Measurements from ENCODE around the gene DNAJC5G. TPM values are rescaled to one million over a fixed set of nuclear protein-coding genes. Genes with fewer than 3 reads are reported as not detected.
A peak's percentile ranks its signal among the peaks of the same experiment; 100 is the strongest.

DNAJC5G gene
- total RNA-seq, 4 donors from 2014 or later, result not detected

DNA sequence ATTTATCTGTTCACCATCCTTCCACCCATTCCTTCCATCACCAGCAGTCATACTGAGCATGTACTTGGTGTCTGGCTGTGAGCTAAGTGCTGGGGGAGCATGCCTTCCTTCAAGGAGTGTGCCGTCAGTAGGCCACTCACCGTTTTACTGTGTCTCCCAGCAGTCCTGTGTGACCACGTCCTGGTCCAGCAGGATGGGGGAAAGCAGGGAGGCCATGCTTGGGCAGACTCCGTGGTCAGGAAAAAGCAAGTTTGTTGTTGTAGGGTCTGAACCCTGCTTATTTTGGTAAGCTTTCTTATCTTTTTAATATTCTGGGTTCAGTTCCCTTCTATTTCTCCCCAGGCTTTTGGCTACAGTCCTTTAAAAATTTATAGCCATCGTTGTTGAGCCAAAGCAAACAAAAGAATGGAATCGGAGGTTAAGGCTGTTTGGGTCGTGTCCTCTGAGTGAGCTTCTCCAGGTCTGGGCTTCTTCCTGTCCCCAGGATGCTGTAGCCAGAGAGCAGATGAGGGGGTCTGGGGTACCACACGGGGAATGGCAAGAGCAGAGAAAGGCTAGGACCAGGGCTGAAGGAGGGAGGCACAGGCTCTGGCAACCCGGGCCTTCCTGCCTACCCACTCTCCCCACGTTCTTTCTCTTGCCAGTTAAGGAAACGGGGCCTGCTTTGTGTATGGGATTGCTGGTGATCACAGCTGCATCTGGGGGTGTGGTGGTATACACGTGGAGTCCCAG is 25.9 kb upstream of the DNAJC5G start:
- H3K27me3 ChIP-seq, result peaks cover 35% of the 10 kb centered on the region
- in situ Hi-C loops (cut with MboI; ENCODE audit: low pct_ligation_motif_present in 1 of 4, low pct_unique_long_range_greater_than_20kb in 1 of 4, low sequenced_read_pairs in 3 of 4) (no loop called here), intact Hi-C loops (cut with DNase I; ENCODE audit: low total_unique reads) (no loop called here)
- H3K9me3 ChIP-seq, result no peaks in the 10 kb centered on the region
- 37 to 44% methylated on average over 3 to 12 of the region's 12 CpGs for WGBS, 2 donors (ENCODE audit: low coverage in 1 of 2)
- H3K4me3 ChIP-seq, result no peak overlapping the region
- H3K4me1 ChIP-seq, result peaks cover 0 to 9% (median 2%) of the 10 kb centered on the region in 4 donors
- H3K36me3 ChIP-seq, result no peaks in the 10 kb centered on the region
- no peak for TF ChIP-seq EP300 (IDR thresholded peaks at IDR 0.05; ENCODE audit: low read depth)
- no peak for TF ChIP-seq POLR2AphosphoS5 (IDR thresholded peaks at IDR 0.05)
- no peak for TF ChIP-seq POLR2A (IDR thresholded peaks at IDR 0.05)
- TF ChIP-seq, protein P1, sequence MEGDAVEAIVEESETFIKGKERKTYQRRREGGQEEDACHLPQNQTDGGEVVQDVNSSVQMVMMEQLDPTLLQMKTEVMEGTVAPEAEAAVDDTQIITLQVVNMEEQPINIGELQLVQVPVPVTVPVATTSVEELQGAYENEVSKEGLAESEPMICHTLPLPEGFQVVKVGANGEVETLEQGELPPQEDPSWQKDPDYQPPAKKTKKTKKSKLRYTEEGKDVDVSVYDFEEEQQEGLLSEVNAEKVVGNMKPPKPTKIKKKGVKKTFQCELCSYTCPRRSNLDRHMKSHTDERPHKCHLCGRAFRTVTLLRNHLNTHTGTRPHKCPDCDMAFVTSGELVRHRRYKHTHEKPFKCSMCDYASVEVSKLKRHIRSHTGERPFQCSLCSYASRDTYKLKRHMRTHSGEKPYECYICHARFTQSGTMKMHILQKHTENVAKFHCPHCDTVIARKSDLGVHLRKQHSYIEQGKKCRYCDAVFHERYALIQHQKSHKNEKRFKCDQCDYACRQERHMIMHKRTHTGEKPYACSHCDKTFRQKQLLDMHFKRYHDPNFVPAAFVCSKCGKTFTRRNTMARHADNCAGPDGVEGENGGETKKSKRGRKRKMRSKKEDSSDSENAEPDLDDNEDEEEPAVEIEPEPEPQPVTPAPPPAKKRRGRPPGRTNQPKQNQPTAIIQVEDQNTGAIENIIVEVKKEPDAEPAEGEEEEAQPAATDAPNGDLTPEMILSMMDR (IDR thresholded peaks at IDR 0.05), result no peak
- no peak for DNase-seq
- no peak overlapping the region for H3K27ac ChIP-seq

DNA sequence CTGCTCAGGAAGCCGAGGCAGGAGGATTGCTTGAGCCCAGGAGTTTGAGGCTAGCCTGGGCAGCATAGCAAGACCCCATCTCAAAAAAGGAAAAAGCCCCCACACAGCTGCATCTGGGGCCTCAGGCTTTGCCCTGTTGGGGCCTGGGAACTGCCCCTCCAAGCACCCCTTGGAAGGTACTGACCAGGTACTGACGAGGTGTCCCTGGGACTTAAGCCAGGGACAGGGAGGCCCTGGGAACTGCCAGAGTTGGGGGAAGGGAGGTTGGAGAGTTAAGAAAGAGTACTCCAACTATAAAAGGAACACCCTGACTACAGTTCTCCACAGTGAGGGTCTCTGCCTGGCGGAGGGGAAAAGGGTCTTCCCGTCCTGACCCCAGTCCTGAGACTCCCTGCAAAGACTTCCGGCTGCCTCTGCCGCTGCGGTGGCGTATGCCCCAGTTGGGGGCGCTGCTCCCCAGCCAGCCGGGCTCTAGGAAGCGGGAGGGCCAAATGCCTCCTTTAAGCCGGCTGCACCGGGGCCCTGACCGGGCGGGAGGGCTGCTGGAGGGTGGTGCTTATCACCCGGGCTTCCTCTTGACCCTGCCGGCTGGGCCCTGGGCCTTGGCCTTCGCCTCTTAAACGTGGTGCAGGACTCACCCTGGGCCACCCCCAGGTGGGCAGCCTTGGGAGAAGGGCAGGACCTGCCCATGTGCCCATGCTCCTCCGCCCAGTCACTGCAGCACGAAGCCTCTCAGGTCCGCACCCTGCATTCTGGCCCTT is 25.2 kb upstream of the DNAJC5G start:
- Histone ChIP-seq H3K27ac (no peak overlapping the region), H3K27me3 (peaks cover 40% of the 10 kb centered on the region), H3K4me3 (no peak overlapping the region), H3K4me1 (peaks cover 0 to 9% (median 2%) of the 10 kb centered on the region in 4 donors), H3K36me3 (no peaks in the 10 kb centered on the region), H3K9me3 (no peaks in the 10 kb centered on the region)
- DNase-seq, result peak; percentile 58
- WGBS, 2 donors (ENCODE audit: low coverage in 1 of 2), result 22% methylated on average over 14 of the region's 22 CpGs; no CpG with 5 or more reads in 1 of the 2 donors
- in situ Hi-C loops (cut with MboI; ENCODE audit: low pct_ligation_motif_present in 1 of 4, low pct_unique_long_range_greater_than_20kb in 1 of 4, low sequenced_read_pairs in 3 of 4), result no loop called here
- intact Hi-C loops (cut with DNase I; ENCODE audit: low total_unique reads), result no loop called here
- TF ChIP-seq, protein P1 (IDR thresholded peaks at IDR 0.05), result peak; percentile 33 to 53 (median 49)
- TF ChIP-seq POLR2A (IDR thresholded peaks at IDR 0.05), result no peak

DNA sequence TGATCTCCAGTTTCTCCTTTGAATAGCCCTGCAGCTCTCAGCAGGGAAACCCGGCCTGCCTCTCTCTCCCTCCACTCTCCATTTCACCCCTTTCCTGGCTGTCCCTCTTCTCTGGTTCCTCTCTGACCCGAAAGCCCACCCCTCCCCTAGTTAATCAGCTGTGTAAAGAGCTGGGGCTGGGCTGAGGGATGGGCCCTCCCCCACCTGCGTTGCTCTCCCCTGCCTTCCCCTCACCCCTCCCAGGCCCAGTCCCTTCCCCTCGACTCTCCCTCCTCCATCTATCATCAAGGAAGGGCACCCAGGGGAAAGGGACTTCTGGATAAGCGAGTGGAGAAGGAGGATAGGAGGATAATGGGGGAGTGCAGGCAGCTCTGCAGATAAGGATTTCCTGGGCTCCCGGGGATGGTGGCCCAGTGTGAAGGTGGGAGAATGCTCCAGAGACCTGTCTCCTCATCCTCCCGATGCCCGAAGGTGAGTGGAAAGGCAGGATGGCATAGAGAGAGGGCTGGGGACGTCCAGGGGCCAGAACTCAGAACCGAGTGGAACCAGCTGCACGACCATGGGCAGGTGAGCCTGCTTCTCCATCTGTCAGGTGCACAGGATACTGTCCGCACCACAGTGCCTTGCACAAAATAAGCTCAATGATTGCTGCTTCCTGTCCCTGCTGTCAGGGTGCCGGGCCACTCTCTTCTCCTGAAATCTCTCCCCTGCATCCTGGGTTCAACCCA is 24.4 kb upstream of the DNAJC5G start:
- Histone ChIP-seq H3K27ac (no peak overlapping the region), H3K27me3 (peaks cover 42% of the 10 kb centered on the region), H3K4me3 (no peak overlapping the region), H3K9me3 (no peaks in the 10 kb centered on the region), H3K4me1 (peaks cover 0 to 9% (median 2%) of the 10 kb centered on the region in 4 donors), H3K36me3 (no peaks in the 10 kb centered on the region)
- in situ Hi-C loops (cut with MboI; ENCODE audit: low pct_ligation_motif_present in 1 of 4, low pct_unique_long_range_greater_than_20kb in 1 of 4, low sequenced_read_pairs in 3 of 4), result no loop called here
- DNase-seq, result no peak
- no peak for TF ChIP-seq POLR2A (IDR thresholded peaks at IDR 0.05)
- TF ChIP-seq, protein P1 (IDR thresholded peaks at IDR 0.05), result no peak
- TF ChIP-seq POLR2AphosphoS5 (IDR thresholded peaks at IDR 0.05), result no peak
- TF ChIP-seq EP300 (IDR thresholded peaks at IDR 0.05; ENCODE audit: low read depth), result no peak
- WGBS, 2 donors (ENCODE audit: low coverage in 1 of 2), result 40 to 61% methylated on average over 1 to 13 of the region's 13 CpGs
- intact Hi-C loops (cut with DNase I; ENCODE audit: low total_unique reads), result no loop called here

DNA sequence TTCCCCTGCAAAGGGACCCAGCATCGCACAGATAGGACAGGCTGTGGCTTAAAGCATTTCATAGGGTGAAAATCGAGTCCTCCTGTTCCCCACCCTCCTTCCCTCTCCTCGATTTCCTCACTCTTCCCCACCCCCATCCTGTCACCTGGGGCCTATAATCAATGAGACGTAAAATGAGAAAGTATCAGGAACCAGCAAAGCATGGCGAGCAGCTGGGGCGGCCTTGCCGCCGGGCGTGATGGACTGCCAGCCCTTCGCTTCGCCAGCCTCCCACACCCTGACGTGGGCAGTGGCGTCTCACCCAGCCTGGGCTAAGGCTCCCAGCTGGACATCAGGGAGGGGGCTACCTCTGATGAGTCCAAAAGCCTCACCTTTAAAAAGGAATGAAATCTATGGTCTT is 23.5 kb upstream of the DNAJC5G start:
- H3K27me3 ChIP-seq, result peaks cover 52% of the 10 kb centered on the region
- TF ChIP-seq POLR2AphosphoS5 (IDR thresholded peaks at IDR 0.05) (no peak), POLR2A (IDR thresholded peaks at IDR 0.05) (no peak), EP300 (IDR thresholded peaks at IDR 0.05; ENCODE audit: low read depth) (no peak)
- TF ChIP-seq, protein P1 (IDR thresholded peaks at IDR 0.05), result no peak
- no peaks in the 10 kb centered on the region for H3K36me3 ChIP-seq
- peaks cover 0 to 9% (median 2%) of the 10 kb centered on the region in 4 donors for H3K4me1 ChIP-seq
- H3K4me3 ChIP-seq, result no peak overlapping the region
- 78% methylated on average over 13 of the region's 13 CpGs; no CpG with 5 or more reads in 1 of the 2 donors for whole genome bisulfite sequencing, 2 donors (ENCODE audit: low coverage in 1 of 2)
- DNase-seq, result no peak
- intact Hi-C loops (cut with DNase I; ENCODE audit: low total_unique reads) (no loop called here), in situ Hi-C loops (cut with MboI; ENCODE audit: low pct_ligation_motif_present in 1 of 4, low pct_unique_long_range_greater_than_20kb in 1 of 4, low sequenced_read_pairs in 3 of 4) (no loop called here)
- no peak overlapping the region for H3K27ac ChIP-seq
- H3K9me3 ChIP-seq, result no peaks in the 10 kb centered on the region
